GM23248 (cell line): Measurements from ENCODE around the gene HOXA9. TPM values are rescaled to one million over a fixed set of nuclear protein-coding genes. Genes with fewer than 3 reads are reported as not detected.

Experiments
- DNase-seq: peaks from one replicate; pipeline ENCODE4 v3.0.0-alpha.2; 2015
- H2AFZ ChIP-seq: fragments of 200-600 bp; sonication (generic); 2 replicates; pipeline ENCODE4 v1.6.1; 2016; ENCODE audit warnings: antibody characterized with exemption
- H3F3A ChIP-seq: fragments of 200-600 bp; sonication (generic); 2 replicates; pipeline ENCODE4 v1.6.1; 2016; ENCODE audit warnings: mild to moderate bottlenecking, antibody characterized with exemption, mixed run types; ENCODE audit not compliant: insufficient read depth
- H3K27ac ChIP-seq: fragments of 200-600 bp; sonication (generic); 2 replicates; pipeline ENCODE4 v1.5.1; 2016; ENCODE audit warnings: mild to moderate bottlenecking
- H3K27me3 ChIP-seq: fragments of 200-600 bp; sonication (generic); replicated peaks from 2 replicates; pipeline ENCODE4 v1.6.1; 2016; ENCODE audit warnings: mild to moderate bottlenecking; ENCODE audit not compliant: insufficient read depth
- H3K36me3 ChIP-seq: fragments of 200-600 bp; sonication (generic); 2 replicates; pipeline ENCODE4 v1.6.1; 2016; ENCODE audit warnings: low read depth, mild to moderate bottlenecking
- H3K4me1 ChIP-seq: fragments of 200-600 bp; sonication (generic); 2 replicates; pipeline ENCODE4 v1.6.1; 2016; ENCODE audit warnings: mild to moderate bottlenecking; ENCODE audit not compliant: insufficient read depth
- H3K4me2 ChIP-seq: fragments of 200-600 bp; sonication (generic); one replicate; pipeline ENCODE4 v1.6.1; 2016; ENCODE audit warnings: mild to moderate bottlenecking; ENCODE audit not compliant: unreplicated experiment
- H3K4me3 ChIP-seq: fragments of 200-600 bp; sonication (generic); 2 replicates; pipeline ENCODE4 v1.5.1; 2016; ENCODE audit warnings: mild to moderate bottlenecking
- H3K79me2 ChIP-seq: fragments of 200-600 bp; sonication (generic); 2 replicates; pipeline ENCODE4 v1.6.1; 2016; ENCODE audit warnings: mild to moderate bottlenecking; ENCODE audit not compliant: insufficient read depth
- H3K9ac ChIP-seq: fragments of 200-600 bp; sonication (generic); 2 replicates; pipeline ENCODE4 v1.6.1; 2016; ENCODE audit warnings: mild to moderate bottlenecking
- H3K9me2 ChIP-seq: fragments of 200-600 bp; sonication (generic); 2 replicates; pipeline ENCODE4 v1.6.1; 2016; ENCODE audit warnings: mixed run types, mild to moderate bottlenecking, moderate library complexity; ENCODE audit not compliant: insufficient read depth
- H3K9me3 ChIP-seq: fragments of 200-600 bp; sonication (generic); one replicate; pipeline ENCODE4 v1.6.1; 2017; ENCODE audit warnings: low read depth
- H4K20me1 ChIP-seq: fragments of 200-600 bp; sonication (generic); 2 replicates; pipeline ENCODE4 v1.6.0; 2016; ENCODE audit not compliant: insufficient read depth
- EZH2 ChIP-seq: fragments of 200-600 bp; sonication (generic); IDR thresholded peaks from 2 replicates; pipeline ENCODE4 v1.6.1; 2018; ENCODE audit warnings: antibody characterized with exemption, mild to moderate bottlenecking; ENCODE audit not compliant: insufficient read depth, poor library complexity, severe bottlenecking
- EZH2phosphoT487 ChIP-seq: fragments of 200-600 bp; sonication (generic); IDR thresholded peaks from 2 replicates; pipeline ENCODE4 v1.6.1; 2018; ENCODE audit warnings: antibody characterized with exemption, moderate library complexity, mild to moderate bottlenecking, low read depth; ENCODE audit not compliant: insufficient read depth
- WGBS, 2 experiments: methylation state at CpG; one replicate each; pipeline ENCODE4 v1.1.6; 2015 to 2017; ENCODE audit warnings: low lambda C conversion rate in 2 of 2, low coverage in 1 of 2; ENCODE audit errors: missing lambda C conversion rate in 2 of 2; 5-methylcytosine and 5-hydroxymethylcytosine counted together
- in situ Hi-C: fragments of 300-500 bp; cut with MboI; formaldehyde crosslinking; loops from 2 replicates; pipeline ENCODE4 v1.15.0; 2020
- polyA plus RNA-seq: library from polyadenylated mRNA; unstranded; fragments of >200 nt; fragmentation: Nextera tagmentation; extraction: Ambion mirVana; gene quantifications from 2 replicates; pipeline ENCODE4 v1.2.1, GENCODE V29; 2016
- total RNA-seq: library from RNA; depleted of rRNA; stranded (reverse); fragments of >200 nt; shearing (Covaris generic); gene quantifications from 2 replicates; pipeline ENCODE4 v1.2.3, GENCODE V29; 2014; rRNA removed

HOXA9 gene
- 32.1 and 43.7 TPM in 2 replicates for total RNA-seq
- 26.9 and 28.3 TPM in 2 replicates for polyA plus RNA-seq

DNA sequence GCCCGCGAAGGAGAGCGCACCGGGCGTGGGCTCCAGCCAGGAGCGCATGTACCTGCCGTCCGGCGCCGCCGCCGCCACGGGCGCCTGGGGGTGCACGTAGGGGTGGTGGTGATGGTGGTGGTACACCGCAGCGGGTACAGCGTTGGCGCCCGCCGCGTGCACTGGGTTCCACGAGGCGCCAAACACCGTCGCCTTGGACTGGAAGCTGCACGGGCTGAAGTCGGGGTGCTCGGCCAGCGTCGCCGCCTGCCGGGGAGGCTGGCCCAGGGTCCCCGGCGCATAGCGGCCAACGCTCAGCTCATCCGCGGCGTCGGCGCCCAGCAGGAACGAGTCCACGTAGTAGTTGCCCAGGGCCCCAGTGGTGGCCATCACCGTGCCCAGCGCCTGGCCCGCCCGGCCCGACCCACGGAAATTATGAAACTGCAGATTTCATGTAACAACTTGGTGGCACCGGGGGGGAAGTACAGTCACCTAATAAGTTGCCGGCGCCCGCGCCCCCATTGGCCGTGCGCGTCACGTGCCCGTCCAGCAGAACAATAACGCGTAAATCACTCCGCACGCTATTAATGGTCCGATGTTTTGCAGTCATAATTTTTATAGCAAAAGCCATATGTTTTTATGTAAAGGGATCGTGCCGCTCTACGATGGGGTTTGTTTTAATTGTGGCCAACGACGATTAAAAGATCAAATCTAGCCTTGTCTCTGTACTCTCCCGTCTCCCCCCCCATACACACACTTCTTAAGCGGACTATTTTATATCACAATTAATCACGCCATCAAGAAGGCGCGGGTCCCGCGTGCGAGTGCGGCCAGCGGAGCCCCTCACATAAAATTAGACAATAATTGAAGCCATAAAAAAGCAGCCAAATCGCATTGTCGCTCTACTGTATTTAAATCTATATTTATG lies at the start of gene HOXA9:
TSS of gene HOXA9 (minus strand) at position 449 of the 907 bp plus-strand sequence. CDS start at position 369, 80 bp downstream.
- no peak for TF ChIP-seq EZH2
- TF ChIP-seq EZH2phosphoT487 = no peak
- peak within 1 kb of the TSS; percentile 98 for H3K9ac ChIP-seq
- H3F3A ChIP-seq = peaks cover 19% of the 10 kb centered on the region
- no peaks in the 10 kb centered on the region for H3K27me3 ChIP-seq
- peaks cover 11% of the 10 kb centered on the region; the same call in 1 of the 2 replicates for H3K36me3 ChIP-seq
- H3K4me1 ChIP-seq = peaks cover 7% of the 10 kb centered on the region
- no peaks in the 10 kb centered on the region for H3K9me2 ChIP-seq
- H3K79me2 ChIP-seq = peaks cover 92% of the 10 kb centered on the region
- H3K4me2 ChIP-seq = peak within 1 kb of the TSS; percentile 100
- H3K4me3 ChIP-seq = peak within 1 kb of the TSS; percentile 83
- H2AFZ ChIP-seq = peak within 1 kb of the TSS; percentile 75
- peak within 1 kb of the TSS; percentile 99 for H3K27ac ChIP-seq
- H3K9me3 ChIP-seq = no peaks in the 10 kb centered on the region
- in situ Hi-C loops = loop anchor here (10.0 kb wide), 1 partner anchor 971 kb away; no protein-coding TSS in a partner anchor
- H4K20me1 ChIP-seq = no peaks in the 10 kb centered on the region
- DNase-seq = peak; percentile 99
- 0 to 1% methylated on average over 76 to 82 of the region's 82 CpGs for WGBS, 2 experiments

DNA sequence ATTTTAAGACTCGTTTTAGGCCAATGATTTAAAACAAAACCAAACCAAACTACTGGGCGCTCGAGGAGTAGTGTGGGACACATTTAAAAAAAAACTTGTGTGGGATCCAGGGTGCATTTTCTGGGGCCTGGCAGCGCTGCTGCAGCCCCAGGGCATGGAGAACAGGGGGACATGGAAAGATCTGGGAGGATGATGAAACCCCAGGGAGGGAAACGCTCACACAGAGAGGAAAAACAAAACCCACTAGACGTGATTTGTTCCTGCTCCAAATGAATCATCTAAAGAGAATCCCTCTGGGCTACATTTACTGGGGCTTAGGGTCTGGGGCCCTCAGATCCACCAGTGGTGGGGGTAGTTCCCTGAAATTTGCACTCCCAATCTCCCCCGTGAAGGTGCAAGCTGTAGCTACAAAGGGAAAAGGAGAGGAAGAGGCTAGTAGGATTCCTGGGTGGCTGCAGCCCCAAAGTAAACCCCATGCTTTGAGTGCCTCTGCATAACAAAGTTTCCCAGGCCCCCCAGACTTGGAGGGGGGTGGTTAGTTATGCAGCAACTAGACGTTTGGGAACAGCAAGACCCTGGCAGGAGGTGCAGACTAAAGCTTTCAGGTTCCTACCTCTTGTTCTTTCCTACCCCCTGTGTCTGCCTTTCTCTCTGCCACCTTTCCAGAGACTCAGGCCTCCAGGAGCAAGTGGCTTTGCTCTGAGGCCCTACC lies 49.1 kb upstream of the HOXA9 start:
- Histone ChIP-seq H3K27me3 (peaks cover 7% of the 10 kb centered on the region; the same call in 1 of the 2 replicates), H3K4me2 (no peak overlapping the region), H3K27ac (no peak overlapping the region), H3F3A (no peaks in the 10 kb centered on the region), H3K9ac (no peak overlapping the region), H3K9me2 (no peaks in the 10 kb centered on the region), H3K79me2 (no peaks in the 10 kb centered on the region), H3K4me1 (no peaks in the 10 kb centered on the region), H4K20me1 (no peaks in the 10 kb centered on the region), H2AFZ (no peak overlapping the region), H3K9me3 (no peaks in the 10 kb centered on the region), H3K4me3 (no peak overlapping the region), H3K36me3 (no peaks in the 10 kb centered on the region)
- TF ChIP-seq EZH2phosphoT487 (no peak), EZH2 (no peak)
- 60 to 63% methylated on average over 8 of the region's 8 CpGs for WGBS, 2 experiments
- in situ Hi-C loops = no loop called here
- no peak for DNase-seq

DNA sequence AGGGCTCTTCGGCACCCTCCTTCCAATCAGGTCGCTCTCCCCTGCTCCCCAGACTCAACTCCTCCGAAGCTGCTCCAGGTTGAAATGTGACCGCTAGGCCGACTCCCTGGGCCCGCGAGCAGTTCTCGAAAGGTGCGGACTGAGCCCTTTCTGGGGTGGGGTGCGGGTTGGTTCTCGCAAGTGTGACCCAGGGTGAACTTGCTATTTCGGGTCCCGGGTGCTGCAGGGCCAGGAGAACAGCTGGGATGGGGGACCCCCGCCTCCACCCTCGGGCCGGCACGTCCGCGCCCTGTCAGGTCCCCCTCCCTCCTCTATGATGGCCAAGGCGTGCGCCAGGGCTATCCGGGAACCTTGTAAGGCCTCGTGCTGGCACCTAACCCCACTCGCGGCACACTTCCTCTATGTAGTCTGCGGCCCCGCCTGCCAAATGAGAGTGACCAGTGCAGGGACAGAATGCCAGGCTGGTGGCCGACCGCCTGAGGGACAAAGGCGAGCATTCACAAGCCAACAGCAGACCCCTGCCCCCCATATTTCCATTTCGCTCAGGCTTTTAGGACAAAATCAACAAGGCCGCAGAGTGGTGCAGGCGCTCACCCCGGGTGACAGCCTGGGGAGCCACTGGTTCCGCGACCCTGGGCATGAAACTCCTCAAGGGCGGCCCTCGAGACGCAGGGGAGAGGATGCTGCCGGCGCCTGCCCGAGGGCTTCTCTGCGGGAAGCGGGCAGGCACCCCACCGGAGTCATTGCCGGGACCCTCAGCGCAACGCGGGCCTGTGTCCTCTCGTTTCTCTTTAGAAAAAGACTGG lies 48.3 kb upstream of the HOXA9 start:
- in situ Hi-C loops = no loop called here
- WGBS, 2 experiments = 93 to 95% methylated on average over 43 to 50 of the region's 50 CpGs
- H3K4me2 ChIP-seq = no peak overlapping the region
- no peaks in the 10 kb centered on the region for H3K9me3 ChIP-seq
- no peak for DNase-seq
- no peak overlapping the region for H3K9ac ChIP-seq
- H3F3A ChIP-seq = no peaks in the 10 kb centered on the region
- no peaks in the 10 kb centered on the region for H3K9me2 ChIP-seq
- TF ChIP-seq EZH2phosphoT487 (no peak), EZH2 (no peak)
- no peak overlapping the region for H3K4me3 ChIP-seq
- H3K4me1 ChIP-seq = no peaks in the 10 kb centered on the region
- H3K36me3 ChIP-seq = no peaks in the 10 kb centered on the region
- no peaks in the 10 kb centered on the region for H3K79me2 ChIP-seq
- no peaks in the 10 kb centered on the region for H4K20me1 ChIP-seq
- H2AFZ ChIP-seq = no peak overlapping the region
- H3K27me3 ChIP-seq = peaks cover 7% of the 10 kb centered on the region; the same call in 1 of the 2 replicates
- no peak overlapping the region for H3K27ac ChIP-seq
